ENCODE results near the gene AGK.

DNA sequence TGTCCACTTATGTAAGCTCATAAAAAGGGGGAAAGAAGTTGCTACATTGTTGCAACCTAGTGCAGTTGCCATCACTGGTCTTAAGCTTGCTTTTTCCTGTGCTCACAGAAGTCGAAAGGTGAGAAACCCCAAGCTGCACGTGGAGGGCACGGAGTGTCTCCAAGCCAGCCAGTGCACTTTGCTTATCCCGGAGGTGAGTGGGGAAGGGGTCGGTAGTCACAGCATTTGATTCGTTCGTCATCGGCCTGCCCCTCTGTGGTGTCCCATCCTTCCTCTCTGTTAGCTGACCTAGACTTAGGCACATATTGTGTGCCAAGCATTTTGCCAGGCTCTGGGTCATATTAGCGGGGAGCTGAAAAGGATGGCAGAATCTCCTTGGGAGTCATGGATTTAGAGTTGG is 100.2 kb downstream of the AGK start:
- TF ChIP-seq, protein P1, sequence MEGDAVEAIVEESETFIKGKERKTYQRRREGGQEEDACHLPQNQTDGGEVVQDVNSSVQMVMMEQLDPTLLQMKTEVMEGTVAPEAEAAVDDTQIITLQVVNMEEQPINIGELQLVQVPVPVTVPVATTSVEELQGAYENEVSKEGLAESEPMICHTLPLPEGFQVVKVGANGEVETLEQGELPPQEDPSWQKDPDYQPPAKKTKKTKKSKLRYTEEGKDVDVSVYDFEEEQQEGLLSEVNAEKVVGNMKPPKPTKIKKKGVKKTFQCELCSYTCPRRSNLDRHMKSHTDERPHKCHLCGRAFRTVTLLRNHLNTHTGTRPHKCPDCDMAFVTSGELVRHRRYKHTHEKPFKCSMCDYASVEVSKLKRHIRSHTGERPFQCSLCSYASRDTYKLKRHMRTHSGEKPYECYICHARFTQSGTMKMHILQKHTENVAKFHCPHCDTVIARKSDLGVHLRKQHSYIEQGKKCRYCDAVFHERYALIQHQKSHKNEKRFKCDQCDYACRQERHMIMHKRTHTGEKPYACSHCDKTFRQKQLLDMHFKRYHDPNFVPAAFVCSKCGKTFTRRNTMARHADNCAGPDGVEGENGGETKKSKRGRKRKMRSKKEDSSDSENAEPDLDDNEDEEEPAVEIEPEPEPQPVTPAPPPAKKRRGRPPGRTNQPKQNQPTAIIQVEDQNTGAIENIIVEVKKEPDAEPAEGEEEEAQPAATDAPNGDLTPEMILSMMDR (IDR thresholded peaks at IDR 0.05), result no peak
- no peak for TF ChIP-seq POLR2AphosphoS5 (IDR thresholded peaks at IDR 0.05)
- no peak for TF ChIP-seq POLR2A (IDR thresholded peaks at IDR 0.05)

Measured in breast epithelium (tissue), 3 donors.